ENCODE results near the gene TBX18. TPM values are rescaled to one million over a fixed set of nuclear protein-coding genes. Genes with fewer than 3 reads are reported as not detected.

TBX18 gene
- total RNA-seq, 4 donors from 2014 or later, result 30.2 to 63.7 (median 41.0) TPM

- Histone ChIP-seq H3K4me1 (no peaks in the 10 kb centered on the region), H3K27me3 (no peaks in the 10 kb centered on the region), H3K27ac (no peak overlapping the region), H3K36me3 (no peaks in the 10 kb centered on the region), H3K4me3 (no peak overlapping the region), H3K9me3 (no peaks in the 10 kb centered on the region)
- TF ChIP-seq POLR2A (IDR thresholded peaks at IDR 0.05) (no peak), EP300 (IDR thresholded peaks at IDR 0.05) (no peak), CTCF (IDR thresholded peaks at IDR 0.05) (no peak)
- 88 to 90% methylated on average over 17 of the region's 17 CpGs for WGBS, 2 donors
- DNase-seq (ENCODE audit: low spot score in 2 of 2), result no peak
Observed at GRCh38 chr6:84681693-84682326, 82.6 kb downstream of the TBX18 start.

GRCh38 chr6:84675651-84676050, 88.7 kb downstream of the TBX18 start:
- no peaks in the 10 kb centered on the region for H3K27me3 ChIP-seq
- no peaks in the 10 kb centered on the region for H3K9me3 ChIP-seq
- H3K4me1 ChIP-seq, result no peaks in the 10 kb centered on the region
- no peak for DNase-seq (ENCODE audit: low spot score in 2 of 2)
- H3K36me3 ChIP-seq, result no peaks in the 10 kb centered on the region
- no peak overlapping the region for H3K27ac ChIP-seq
- TF ChIP-seq CTCF (IDR thresholded peaks at IDR 0.05) (no peak), EP300 (IDR thresholded peaks at IDR 0.05) (no peak), POLR2A (IDR thresholded peaks at IDR 0.05) (no peak)
- H3K4me3 ChIP-seq, result no peak overlapping the region

GRCh38 chr6:84674395-84674794, 90.0 kb downstream of the TBX18 start:
- no peaks in the 10 kb centered on the region for H3K9me3 ChIP-seq
- H3K27me3 ChIP-seq, result no peaks in the 10 kb centered on the region
- no peaks in the 10 kb centered on the region for H3K4me1 ChIP-seq
- H3K36me3 ChIP-seq, result no peaks in the 10 kb centered on the region
- no peak overlapping the region for H3K4me3 ChIP-seq
- TF ChIP-seq CTCF (IDR thresholded peaks at IDR 0.05) (no peak), POLR2A (IDR thresholded peaks at IDR 0.05) (no peak), EP300 (IDR thresholded peaks at IDR 0.05) (no peak)
- no peak for DNase-seq (ENCODE audit: low spot score in 2 of 2)
- H3K27ac ChIP-seq, result no peak overlapping the region

- H3K4me3 ChIP-seq, result no peak overlapping the region
- H3K27me3 ChIP-seq, result no peaks in the 10 kb centered on the region
- 54 to 65% methylated on average over 2 of the region's 2 CpGs for WGBS, 2 donors
- no peaks in the 10 kb centered on the region for H3K4me1 ChIP-seq
- H3K36me3 ChIP-seq, result no peaks in the 10 kb centered on the region
- TF ChIP-seq POLR2A (IDR thresholded peaks at IDR 0.05), result no peak
- no peak for TF ChIP-seq EP300 (IDR thresholded peaks at IDR 0.05)
- no peak for TF ChIP-seq CTCF (IDR thresholded peaks at IDR 0.05)
- H3K9me3 ChIP-seq, result no peaks in the 10 kb centered on the region
- no peak for DNase-seq (ENCODE audit: low spot score in 2 of 2)
- no peak overlapping the region for H3K27ac ChIP-seq
Observed at GRCh38 chr6:84671183-84671582, 93.2 kb downstream of the TBX18 start.

- no peaks in the 10 kb centered on the region for H3K27me3 ChIP-seq
- TF ChIP-seq EP300 (IDR thresholded peaks at IDR 0.05) (no peak), POLR2A (IDR thresholded peaks at IDR 0.05) (no peak), CTCF (IDR thresholded peaks at IDR 0.05) (no peak)
- WGBS, 2 donors, result 80 to 89% methylated on average over 3 of the region's 3 CpGs
Observed at GRCh38 chr6:84669945-84670344, 94.5 kb downstream of the TBX18 start.

More at GRCh38 chr6:84669945-84670344, 94.5 kb downstream of the TBX18 start:
- no peak for DNase-seq (ENCODE audit: low spot score in 2 of 2)
- Histone ChIP-seq H3K4me3 (no peak overlapping the region), H3K9me3 (no peaks in the 10 kb centered on the region), H3K4me1 (no peaks in the 10 kb centered on the region), H3K36me3 (no peaks in the 10 kb centered on the region), H3K27ac (no peak overlapping the region)
